Measurements from ENCODE around the gene ULBP1. TPM values are rescaled to one million over a fixed set of nuclear protein-coding genes. Genes with fewer than 3 reads are reported as not detected.
"Not testable (repeated sequence)": the region's sequence is repeated elsewhere in the genome, so short reads cannot be mapped to it uniquely, and the experiment has no call there.

The ULBP1 gene
- total RNA-seq, 1 experiment from 2014 or later: 3.1 TPM

GRCh38 chr6:149936743-149937142, 27.0 kb upstream of the ULBP1 start:
- peaks cover 6% of the 10 kb centered on the region for H3K4me1 ChIP-seq (ENCODE audit: control insufficient read depth, insufficient read depth, low read length)
- peaks cover 18% of the 10 kb centered on the region for H3K27me3 ChIP-seq (ENCODE audit: control insufficient read depth, insufficient read depth, low read length)
- DNase-seq (ENCODE audit: low read depth, low spot score) (no peak), ATAC-seq (no peak)
- H3K36me3 ChIP-seq (ENCODE audit: control insufficient read depth, insufficient read depth, low read length): no peaks in the 10 kb centered on the region
- no peak overlapping the region for H3K4me3 ChIP-seq (ENCODE audit: low read depth in 2 of 2, low read length in 2 of 2)
- no peak overlapping the region for H3K27ac ChIP-seq (ENCODE audit: low read length)
- no TSS peak for BruUV-seq (replicated peaks)
- intact Hi-C loops (cut with micrococcal nuclease; ENCODE audit: unreplicated experiment): no loop called here
- ChIA-PET CTCF (no interaction called here), POLR2A (no interaction called here)
- no peak for TF ChIP-seq TCF7L2 (IDR thresholded peaks at IDR 0.05; ENCODE audit: low read depth, low read length)
- TF ChIP-seq, protein P1, sequence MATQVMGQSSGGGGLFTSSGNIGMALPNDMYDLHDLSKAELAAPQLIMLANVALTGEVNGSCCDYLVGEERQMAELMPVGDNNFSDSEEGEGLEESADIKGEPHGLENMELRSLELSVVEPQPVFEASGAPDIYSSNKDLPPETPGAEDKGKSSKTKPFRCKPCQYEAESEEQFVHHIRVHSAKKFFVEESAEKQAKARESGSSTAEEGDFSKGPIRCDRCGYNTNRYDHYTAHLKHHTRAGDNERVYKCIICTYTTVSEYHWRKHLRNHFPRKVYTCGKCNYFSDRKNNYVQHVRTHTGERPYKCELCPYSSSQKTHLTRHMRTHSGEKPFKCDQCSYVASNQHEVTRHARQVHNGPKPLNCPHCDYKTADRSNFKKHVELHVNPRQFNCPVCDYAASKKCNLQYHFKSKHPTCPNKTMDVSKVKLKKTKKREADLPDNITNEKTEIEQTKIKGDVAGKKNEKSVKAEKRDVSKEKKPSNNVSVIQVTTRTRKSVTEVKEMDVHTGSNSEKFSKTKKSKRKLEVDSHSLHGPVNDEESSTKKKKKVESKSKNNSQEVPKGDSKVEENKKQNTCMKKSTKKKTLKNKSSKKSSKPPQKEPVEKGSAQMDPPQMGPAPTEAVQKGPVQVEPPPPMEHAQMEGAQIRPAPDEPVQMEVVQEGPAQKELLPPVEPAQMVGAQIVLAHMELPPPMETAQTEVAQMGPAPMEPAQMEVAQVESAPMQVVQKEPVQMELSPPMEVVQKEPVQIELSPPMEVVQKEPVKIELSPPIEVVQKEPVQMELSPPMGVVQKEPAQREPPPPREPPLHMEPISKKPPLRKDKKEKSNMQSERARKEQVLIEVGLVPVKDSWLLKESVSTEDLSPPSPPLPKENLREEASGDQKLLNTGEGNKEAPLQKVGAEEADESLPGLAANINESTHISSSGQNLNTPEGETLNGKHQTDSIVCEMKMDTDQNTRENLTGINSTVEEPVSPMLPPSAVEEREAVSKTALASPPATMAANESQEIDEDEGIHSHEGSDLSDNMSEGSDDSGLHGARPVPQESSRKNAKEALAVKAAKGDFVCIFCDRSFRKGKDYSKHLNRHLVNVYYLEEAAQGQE (IDR thresholded peaks at IDR 0.05; ENCODE audit: insufficient read depth in 1 of 2, low read depth in 2 of 2, low read length in 1 of 2): no peak
- no peak for TF ChIP-seq CTCF (IDR thresholded peaks at IDR 0.05)
- TF ChIP-seq SIN3A (IDR thresholded peaks at IDR 0.05; ENCODE audit: borderline replicate concordance, insufficient read depth, low read depth, low read length): no peak
- TF ChIP-seq POLR2AphosphoS5 (IDR thresholded peaks at IDR 0.05; ENCODE audit: low read depth, low read length): no peak
- in situ Hi-C loops (cut with HindIII; ENCODE audit: low pct_unique_long_range_greater_than_20kb, low sequenced_read_pairs): no loop called here
- no peaks in the 10 kb centered on the region for H3K9me3 ChIP-seq (ENCODE audit: control insufficient read depth, insufficient read depth, low read depth, low read length)

GRCh38 chr6:149938013-149938570, 25.7 kb upstream of the ULBP1 start:
- intact Hi-C loops (cut with micrococcal nuclease; ENCODE audit: unreplicated experiment); POLR2A ChIA-PET; CTCF ChIA-PET; DNase-seq (ENCODE audit: low read depth, low spot score); H3K9me3 ChIP-seq (ENCODE audit: control insufficient read depth, insufficient read depth, low read depth, low read length); H3K4me1 ChIP-seq (ENCODE audit: control insufficient read depth, insufficient read depth, low read length); H3K36me3 ChIP-seq (ENCODE audit: control insufficient read depth, insufficient read depth, low read length); in situ Hi-C loops (cut with HindIII; ENCODE audit: low pct_unique_long_range_greater_than_20kb, low sequenced_read_pairs); BruUV-seq (replicated peaks); H3K27ac ChIP-seq (ENCODE audit: low read length): not testable (repeated sequence)
- Histone ChIP-seq H3K27me3 (ENCODE audit: control insufficient read depth, insufficient read depth, low read length) (peaks cover 18% of the 10 kb centered on the region), H3K4me3 (ENCODE audit: low read depth in 2 of 2, low read length in 2 of 2) (peak overlapping the region; percentile 51 to 69)
- ATAC-seq: peak; percentile 68
- peak; percentile 68 for TF ChIP-seq CTCF (IDR thresholded peaks at IDR 0.05)
